GM19099 (cell line): Measurements from ENCODE around the gene MKRN2.

ENCODE experiments used
- POLR2A ChIP-seq: IDR thresholded peaks from 3 replicates; pipeline ENCODE4 v1.6.1; 2011; ENCODE audit warnings: low read depth; ENCODE audit not compliant: insufficient read length; ENCODE audit errors: extremely low read depth

Gene MKRN2

DNA sequence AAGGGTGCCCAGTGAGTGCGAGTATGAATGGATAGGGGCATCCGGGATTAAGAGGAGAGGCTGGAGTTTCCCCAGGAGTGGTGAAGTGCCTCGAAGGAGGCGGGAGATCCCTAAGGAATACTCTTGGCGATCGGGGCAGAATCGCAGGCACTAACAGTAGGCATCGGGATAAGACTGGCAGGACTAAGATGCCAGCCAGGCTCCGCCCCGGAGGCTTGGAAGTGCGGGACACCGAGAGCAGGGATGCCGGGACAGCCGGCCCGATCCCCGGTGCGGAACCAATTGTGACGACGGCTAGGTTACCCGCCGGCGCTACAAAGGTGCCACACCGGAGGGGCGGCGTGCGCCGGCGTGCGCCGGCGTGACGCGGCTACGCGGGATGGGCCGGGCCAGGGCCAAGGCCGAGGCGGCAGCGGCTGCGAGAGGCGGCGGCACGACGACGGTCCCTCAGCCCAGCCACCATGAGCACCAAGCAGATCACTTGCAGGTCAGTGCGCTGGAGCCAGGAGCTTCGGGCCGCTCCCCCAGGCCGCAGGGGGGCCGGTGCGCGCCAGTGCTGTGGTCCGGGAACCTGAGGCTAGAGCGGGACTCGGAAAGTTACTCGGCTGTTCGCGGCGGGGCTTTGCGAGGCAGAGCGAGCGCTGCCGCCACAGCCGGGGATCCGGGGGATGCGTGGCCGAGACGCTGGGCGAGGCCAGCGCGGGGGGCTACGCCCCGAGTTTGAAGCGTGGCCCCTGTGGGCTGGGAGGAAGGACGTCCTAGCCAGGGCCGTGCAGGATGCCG lies at the start of gene MKRN2:
Gene MKRN2, plus strand, starts transcription at position 398 of the 783 bp plus-strand sequence. Its CDS starts 64 bp downstream, at position 462.
- TF ChIP-seq POLR2A, result peak; percentile 99

DNA sequence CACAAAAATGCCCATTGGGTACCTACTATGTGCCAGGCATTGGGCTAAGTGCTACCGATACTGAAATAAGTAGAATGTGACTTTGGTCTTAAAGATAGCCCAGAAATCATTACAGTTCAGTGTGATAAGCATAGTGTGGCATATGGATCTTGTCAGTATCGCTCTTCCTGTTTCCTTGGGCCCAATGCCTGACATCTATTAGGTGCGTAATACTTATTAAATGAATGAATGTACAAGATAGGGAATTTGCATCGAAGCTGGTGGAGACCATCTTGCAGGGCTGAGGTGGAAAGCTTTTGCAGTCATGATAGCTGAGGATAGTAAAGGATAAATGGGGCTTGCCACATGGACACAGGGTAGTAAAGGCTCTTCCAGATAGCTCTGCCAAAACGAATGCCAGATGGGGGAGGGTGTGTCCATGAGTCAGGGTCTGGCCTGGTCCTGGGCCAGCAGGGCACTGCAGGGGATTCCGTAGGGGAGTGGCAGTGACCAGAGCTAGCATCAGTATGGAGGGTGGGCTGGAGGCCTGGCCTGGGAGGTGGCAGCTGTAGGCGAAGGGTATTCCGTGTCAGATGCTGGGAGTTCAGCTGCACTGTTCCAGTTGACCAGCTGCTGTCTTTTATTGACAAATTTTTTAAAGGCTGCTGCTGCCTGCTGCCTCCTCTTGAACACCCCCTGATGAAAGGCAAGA lies 49.2 kb upstream of the MKRN2 start:
- TF ChIP-seq POLR2A, result no peak

DNA sequence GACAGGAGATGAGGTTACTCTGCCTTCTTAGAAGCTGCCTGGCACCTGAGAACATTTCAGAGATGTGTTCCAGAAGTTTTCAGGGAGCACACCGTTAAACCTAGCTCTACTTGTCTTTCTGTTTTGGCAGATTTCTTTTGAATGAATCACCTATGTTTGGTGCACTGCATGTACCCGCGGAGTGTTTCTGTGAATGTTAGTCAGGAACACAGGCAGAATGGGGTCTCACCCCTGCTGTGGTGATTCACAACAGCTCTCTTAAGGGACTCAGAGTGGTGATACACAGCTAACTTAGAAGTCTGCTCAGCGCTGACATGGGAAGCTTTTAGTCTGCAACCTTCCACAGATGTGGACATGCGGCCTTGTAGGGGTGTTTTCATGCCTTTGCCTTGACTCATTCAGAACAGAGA lies 48.6 kb upstream of the MKRN2 start:
- TF ChIP-seq POLR2A, result no peak

DNA sequence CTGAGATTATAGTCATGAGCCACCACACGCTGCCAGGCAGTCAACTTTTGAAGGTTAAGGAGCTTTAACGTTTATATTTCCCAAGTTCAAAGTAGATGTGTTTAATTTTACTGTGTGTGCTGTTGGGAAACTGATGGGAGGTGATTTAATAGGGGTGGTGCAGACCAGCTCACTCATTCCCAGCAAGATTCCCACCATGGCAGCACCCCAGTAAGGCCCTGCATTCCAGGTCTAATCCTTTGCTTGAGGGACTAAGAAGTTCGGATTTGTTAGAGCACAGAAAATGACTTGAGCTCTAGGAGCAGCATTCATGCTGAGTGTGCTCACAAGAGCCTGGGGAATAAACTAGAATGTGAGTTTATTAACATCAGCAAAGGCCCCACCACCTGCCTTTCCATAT lies 47.4 kb upstream of the MKRN2 start:
- no peak for TF ChIP-seq POLR2A

- no peak for TF ChIP-seq POLR2A
Observed at GRCh38 chr3:12512534-12513118, 44.3 kb upstream of the MKRN2 start.

GRCh38 chr3:12513694-12514446 lies 43.0 kb upstream of the MKRN2 start:
- no peak for TF ChIP-seq POLR2A

- no peak for TF ChIP-seq POLR2A
Observed at GRCh38 chr3:12515631-12516030, 41.3 kb upstream of the MKRN2 start.

DNA sequence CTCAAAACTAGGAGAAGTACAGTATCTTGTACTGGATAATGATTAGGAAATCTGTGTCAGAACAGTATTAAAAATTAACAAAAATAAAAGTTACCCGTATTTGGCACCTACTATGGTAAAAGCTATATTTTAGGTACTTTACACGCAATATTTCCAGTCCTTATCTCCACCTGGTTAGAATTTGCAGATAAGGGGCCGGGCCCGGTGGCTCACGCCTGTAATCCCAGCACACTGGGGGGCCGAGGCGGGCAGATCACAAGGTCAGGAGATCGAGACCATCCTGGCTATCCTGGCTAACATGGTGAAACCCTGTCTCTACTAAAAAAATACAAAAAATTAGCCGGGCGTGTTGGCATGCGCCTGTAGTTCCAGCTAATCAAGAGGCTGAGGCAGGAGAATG lies 40.0 kb upstream of the MKRN2 start:
- TF ChIP-seq POLR2A, result no peak

- no peak for TF ChIP-seq POLR2A
Observed at GRCh38 chr3:12518261-12519028, 38.4 kb upstream of the MKRN2 start.

- TF ChIP-seq POLR2A, result no peak
Observed at GRCh38 chr3:12521010-12521409, 35.9 kb upstream of the MKRN2 start.

GRCh38 chr3:12522721-12523120 lies 34.2 kb upstream of the MKRN2 start:
- TF ChIP-seq POLR2A, result no peak

- TF ChIP-seq POLR2A, result no peak
Observed at GRCh38 chr3:12527757-12528143, 29.1 kb upstream of the MKRN2 start.

DNA sequence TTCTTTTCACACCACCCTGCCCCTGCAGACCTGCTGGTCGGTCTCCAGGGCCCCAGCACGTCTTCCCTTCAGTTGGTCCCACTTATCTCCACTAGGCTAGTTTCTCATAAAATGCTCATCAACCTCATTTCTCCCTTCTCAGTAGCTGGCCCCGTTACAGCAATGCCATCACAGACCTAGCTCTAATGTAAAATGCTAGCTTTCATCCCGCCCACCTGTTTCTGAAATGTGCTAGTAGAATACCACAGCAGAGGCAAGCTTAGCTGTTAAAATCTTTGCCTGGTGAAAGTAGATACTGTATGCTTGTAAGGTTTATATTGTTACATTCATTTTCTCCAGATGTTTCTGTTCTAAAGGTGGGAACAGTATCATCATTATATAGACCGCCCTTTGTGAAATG lies 24.7 kb upstream of the MKRN2 start:
- no peak for TF ChIP-seq POLR2A

DNA sequence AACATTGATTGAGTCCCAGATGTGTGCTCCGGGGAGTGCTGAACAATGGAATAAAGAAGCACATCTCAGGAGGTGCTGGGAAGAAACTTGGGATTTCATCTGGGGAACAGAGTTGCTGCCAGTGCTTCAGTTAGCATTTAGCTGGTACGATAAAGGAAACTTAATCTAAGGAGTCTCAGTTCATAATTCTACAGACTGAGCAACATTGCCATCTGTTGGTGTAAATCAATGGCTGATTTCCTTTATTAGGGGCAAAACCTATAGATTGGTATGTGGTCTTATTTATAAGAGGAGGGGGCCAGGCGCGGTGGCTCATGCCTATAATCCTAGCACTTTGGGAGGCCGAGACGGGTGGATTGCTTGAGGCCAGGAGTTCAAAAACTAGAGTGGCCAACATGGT lies 20.5 kb upstream of the MKRN2 start:
- TF ChIP-seq POLR2A, result no peak
